GM23338 (cell line): ENCODE data around the gene ARL5A. TPM values are rescaled to one million over a fixed set of nuclear protein-coding genes. Genes with fewer than 3 reads are reported as not detected.

ENCODE experiments used
- ATAC-seq: fragments of 200-7000 bp; cut with Tn5 transposase; 3 replicates; pipeline ENCODE4 v1.9.1; 2020
- DNase-seq: peaks from one replicate; pipeline ENCODE4 v3.0.0-alpha.2; 2015; ENCODE audit warnings: low spot score
- H2AFZ ChIP-seq: fragments of 200-600 bp; sonication (generic); 2 replicates; pipeline ENCODE4 v1.8.0; 2016; ENCODE audit warnings: antibody characterized with exemption, mild to moderate bottlenecking, moderate library complexity
- H3F3A ChIP-seq: fragments of 200-600 bp; sonication (generic); replicated peaks from 2 replicates; pipeline ENCODE4 v1.8.0; 2017; ENCODE audit warnings: antibody characterized with exemption, mixed run types, low read depth
- H3K27ac ChIP-seq: fragments of 200-600 bp; sonication (generic); 2 replicates; pipeline ENCODE4 v1.6.1; 2016; ENCODE audit warnings: low read depth
- H3K27me3 ChIP-seq: fragments of 200-600 bp; sonication (generic); 2 replicates; pipeline ENCODE4 v1.8.0; 2016; ENCODE audit warnings: mild to moderate bottlenecking, mixed run types, moderate library complexity; ENCODE audit not compliant: insufficient read depth
- H3K36me3 ChIP-seq: fragments of 200-600 bp; sonication (generic); 2 replicates; pipeline ENCODE4 v1.8.0; 2016; ENCODE audit warnings: mild to moderate bottlenecking; ENCODE audit not compliant: insufficient read depth
- H3K4me1 ChIP-seq: fragments of 200-600 bp; sonication (generic); 2 replicates; pipeline ENCODE4 v1.8.0; 2016; ENCODE audit warnings: mild to moderate bottlenecking, moderate library complexity; ENCODE audit not compliant: insufficient read depth
- H3K4me2 ChIP-seq: fragments of 200-600 bp; sonication (generic); 2 replicates; pipeline ENCODE4 v1.7.1; 2017; ENCODE audit warnings: mixed run types
- H3K4me3 ChIP-seq: fragments of 200-600 bp; sonication (generic); 2 replicates; pipeline ENCODE4 v1.6.1; 2016; ENCODE audit warnings: mixed run types
- H3K79me2 ChIP-seq: fragments of 200-600 bp; sonication (generic); replicated peaks from 2 replicates; pipeline ENCODE4 v1.8.0; 2017; ENCODE audit warnings: mild to moderate bottlenecking; ENCODE audit not compliant: insufficient read depth
- H3K9me2 ChIP-seq: fragments of 200-600 bp; sonication (generic); 2 replicates; pipeline ENCODE4 v1.8.0; 2017; ENCODE audit not compliant: insufficient read depth
- H4K20me1 ChIP-seq: fragments of 200-600 bp; sonication (generic); replicated peaks from 2 replicates; pipeline ENCODE4 v1.8.0; 2017; ENCODE audit warnings: mild to moderate bottlenecking; ENCODE audit not compliant: insufficient read depth
- H3K27ac Mint-ChIP-seq: 2 replicates; pipeline ENCODE4 v1.8.0; 2020; ENCODE audit warnings: inconsistent platforms, mild to moderate bottlenecking, moderate library complexity, mixed read lengths
- H3K27me3 Mint-ChIP-seq: 3 replicates; pipeline ENCODE4 v1.8.0; 2022; ENCODE audit warnings: low read depth, mild to moderate bottlenecking, moderate library complexity, mixed read lengths, inconsistent platforms; ENCODE audit not compliant: insufficient read depth, poor library complexity
- H3K36me3 Mint-ChIP-seq: 3 replicates; pipeline ENCODE4 v1.8.0; 2021; ENCODE audit warnings: low read depth, mild to moderate bottlenecking, inconsistent platforms, moderate library complexity, mixed read lengths
- H3K4me1 Mint-ChIP-seq: 3 replicates; pipeline ENCODE4 v1.8.0; 2020; ENCODE audit warnings: mild to moderate bottlenecking, inconsistent platforms, mixed read lengths
- H3K4me3 Mint-ChIP-seq: 3 replicates; pipeline ENCODE4 v1.8.0; 2021; ENCODE audit warnings: moderate library complexity, mild to moderate bottlenecking, inconsistent platforms, mixed read lengths
- H3K9me3 Mint-ChIP-seq: 3 replicates; pipeline ENCODE4 v1.8.0; 2020; ENCODE audit warnings: moderate library complexity, mild to moderate bottlenecking, inconsistent platforms, mixed read lengths
- CREB1 ChIP-seq: fragments of 250-450 bp; sonication (Bioruptor Pico); IDR thresholded peaks from 2 replicates; pipeline ENCODE4 v1.5.0; 2020; ENCODE audit warnings: low read depth, mild to moderate bottlenecking, moderate library complexity
- CTCF ChIP-seq, 2 experiments: fragments of 200-600 bp in 1 of 2; sonication (generic) in 1 of 2; conservative IDR thresholded peaks; 2 replicates each; pipeline versions ENCODE4 v1.5.1 to v1.6.1; 2016 to 2017; ENCODE audit warnings: antibody characterized with exemption in 2 of 2, low read depth in 2 of 2, mild to moderate bottlenecking in 2 of 2, moderate library complexity in 1 of 2
- ETS1 ChIP-seq: IDR thresholded peaks from 2 replicates; pipeline ENCODE4 v1.6.1; 2016; ENCODE audit warnings: antibody characterized with exemption
- EZH2 ChIP-seq: fragments of 200-600 bp; sonication (generic); IDR thresholded peaks from one replicate; pipeline ENCODE4 v1.8.0; 2017; ENCODE audit warnings: antibody characterized with exemption, mild to moderate bottlenecking, low read depth; ENCODE audit not compliant: unreplicated experiment
- EZH2phosphoT487 ChIP-seq: fragments of 200-600 bp; sonication (generic); IDR thresholded peaks from one replicate; pipeline ENCODE4 v1.8.1; 2018; ENCODE audit warnings: antibody characterized with exemption; ENCODE audit not compliant: unreplicated experiment
- JUNB ChIP-seq: IDR thresholded peaks from one replicate; pipeline ENCODE4 v1.6.1; 2016; ENCODE audit warnings: antibody characterized with exemption; ENCODE audit not compliant: unreplicated experiment
- NANOG ChIP-seq: IDR thresholded peaks from 2 replicates; pipeline ENCODE4 v1.6.1; 2016; ENCODE audit warnings: antibody characterized with exemption, borderline replicate concordance
- POLR2AphosphoS5 ChIP-seq: IDR thresholded peaks from 2 replicates; pipeline ENCODE4 v1.6.1; 2016; ENCODE audit warnings: antibody characterized with exemption, low read depth
- REST ChIP-seq: IDR thresholded peaks from one replicate; pipeline ENCODE4 v1.6.1; 2018; ENCODE audit warnings: antibody characterized with exemption; ENCODE audit not compliant: unreplicated experiment
- STAT1 ChIP-seq: IDR thresholded peaks from one replicate; pipeline ENCODE4 v1.6.1; 2016; ENCODE audit warnings: antibody characterized with exemption; ENCODE audit not compliant: unreplicated experiment
- ZNF114 ChIP-seq: fragments of 250-450 bp; sonication (Bioruptor Pico); IDR thresholded peaks from 2 replicates; pipeline ENCODE4 v1.5.0; 2020; ENCODE audit warnings: mild to moderate bottlenecking, moderate library complexity
- ZNF331 ChIP-seq: fragments of 250-450 bp; sonication (Bioruptor Pico); IDR thresholded peaks from 2 replicates; pipeline ENCODE4 v1.5.0; 2020; ENCODE audit warnings: low read depth, mild to moderate bottlenecking, moderate library complexity
- ZNF462 ChIP-seq: fragments of 250-450 bp; sonication (Bioruptor Pico); IDR thresholded peaks from 2 replicates; pipeline ENCODE4 v1.5.0; 2020; ENCODE audit warnings: mild to moderate bottlenecking, moderate library complexity
- polyA plus RNA-seq: library from polyadenylated mRNA; unstranded; fragments of >200 nt; fragmentation: Nextera tagmentation; extraction: Ambion mirVana; gene quantifications from 2 replicates; pipeline ENCODE4 v1.2.1, GENCODE V29; 2016
- total RNA-seq: library from RNA; depleted of rRNA; stranded (reverse); fragments of >200 nt; shearing (Covaris generic); gene quantifications from 2 replicates; pipeline ENCODE4 v1.2.3, GENCODE V29; 2014

ARL5A gene
- total and polyA plus RNA-seq, 2 experiments from 2014 or later, result 26.8 to 104 TPM

GRCh38 chr2:151782378-151783132 is 45.7 kb downstream of the ARL5A start:
- Mint-ChIP-seq H3K4me3 (no peak overlapping the region), H3K27me3 (no peaks in the 10 kb centered on the region), H3K36me3 (peaks cover 22% of the 10 kb centered on the region), H3K9me3 (peaks cover 7% of the 10 kb centered on the region; the same call in 1 of the 3 replicates), H3K27ac (no peak overlapping the region), H3K4me1 (peaks cover 6% of the 10 kb centered on the region; the same call in 2 of the 3 replicates)
- no peak overlapping the region for H3K4me3 ChIP-seq
- H3K9me2 ChIP-seq, result no peaks in the 10 kb centered on the region
- no peak overlapping the region for H3K27ac ChIP-seq
- peaks cover 4% of the 10 kb centered on the region; the same call in 1 of the 2 replicates for H3K36me3 ChIP-seq
- H3K79me2 ChIP-seq, result no peaks in the 10 kb centered on the region
- TF ChIP-seq ZNF114 (CRISPR knock-in tag) (no peak), NANOG (no peak), JUNB (no peak), REST (no peak), ZNF462 (CRISPR knock-in tag) (no peak), ZNF331 (CRISPR knock-in tag) (no peak), CTCF (conservative IDR thresholded peaks at IDR 0.05; ENCODE audit: low read depth in 2 of 2) (no peak), EZH2 (no peak), CREB1 (CRISPR knock-in tag) (no peak), STAT1 (no peak), EZH2phosphoT487 (no peak), POLR2AphosphoS5 (no peak), ETS1 (no peak)
- peaks cover 8% of the 10 kb centered on the region; the same call in 1 of the 2 replicates for H3K4me1 ChIP-seq
- no peak overlapping the region for H3K4me2 ChIP-seq
- DNase-seq (no peak), ATAC-seq (no peak)
- no peaks in the 10 kb centered on the region for H4K20me1 ChIP-seq
- H2AFZ ChIP-seq, result no peak overlapping the region
- no peaks in the 10 kb centered on the region for H3F3A ChIP-seq
- no peaks in the 10 kb centered on the region for H3K27me3 ChIP-seq
